Trophoblast cell (in vitro differentiated cells and primary cell): ENCODE results near the gene COX8C.
A peak's percentile ranks its signal among the peaks of the same experiment; 100 is the strongest.

Experiments used
- DNase-seq, 2 donors: peaks; one replicate each; pipeline ENCODE4 v3.0.0-alpha.2; 2016
- H2AFZ ChIP-seq: 2 replicates; pipeline ENCODE4 v1.6.1; 2013; ENCODE audit warnings: low read length, moderate library complexity, mild to moderate bottlenecking; ENCODE audit not compliant: insufficient read depth, poor library complexity
- H2AK5ac ChIP-seq: 2 replicates; pipeline ENCODE4 v1.6.1; 2013; ENCODE audit warnings: mild to moderate bottlenecking, low read length
- H2BK120ac ChIP-seq: 2 replicates; pipeline ENCODE4 v1.6.1; 2013; ENCODE audit warnings: low read length, mild to moderate bottlenecking, moderate library complexity; ENCODE audit not compliant: insufficient read depth, poor library complexity
- H2BK12ac ChIP-seq: 2 replicates; pipeline ENCODE4 v1.6.1; 2013; ENCODE audit warnings: mild to moderate bottlenecking, low read length, moderate library complexity
- H2BK5ac ChIP-seq: 2 replicates; pipeline ENCODE4 v1.6.1; 2013; ENCODE audit warnings: low read length, low read depth, moderate library complexity, mild to moderate bottlenecking; ENCODE audit not compliant: poor library complexity
- H3K14ac ChIP-seq: 2 replicates; pipeline ENCODE4 v1.6.1; 2013; ENCODE audit warnings: mild to moderate bottlenecking, low read length
- H3K18ac ChIP-seq: 2 replicates; pipeline ENCODE4 v1.6.1; 2013; ENCODE audit warnings: mild to moderate bottlenecking, low read length
- H3K23ac ChIP-seq: 2 replicates; pipeline ENCODE4 v1.6.1; 2013; ENCODE audit warnings: low read length
- H3K27ac ChIP-seq: 2 replicates; pipeline ENCODE4 v1.5.1; 2013; ENCODE audit warnings: low read depth, mild to moderate bottlenecking, inconsistent platforms, low read length, moderate library complexity
- H3K27me3 ChIP-seq: 2 replicates; pipeline ENCODE4 v1.6.1; 2013; ENCODE audit warnings: inconsistent platforms, mild to moderate bottlenecking, low read length, moderate library complexity; ENCODE audit not compliant: insufficient read depth
- H3K36me3 ChIP-seq, 2 experiments: 1 replicate in 1 of 2; 2 replicates in 1 of 2; pipeline ENCODE4 v1.6.1; 2013; ENCODE audit warnings: low read length in 2 of 2, mild to moderate bottlenecking in 2 of 2, moderate library complexity in 1 of 2; ENCODE audit not compliant: insufficient read depth in 2 of 2, control insufficient read depth in 1 of 2
- H3K4ac ChIP-seq: 2 replicates; pipeline ENCODE4 v1.6.1; 2013; ENCODE audit warnings: low read depth, mild to moderate bottlenecking, low read length, moderate library complexity
- H3K4me1 ChIP-seq, 2 experiments: 1 replicate in 1 of 2; 2 replicates in 1 of 2; pipeline ENCODE4 v1.6.1; 2013; ENCODE audit warnings: low read length in 2 of 2, mild to moderate bottlenecking in 2 of 2, moderate library complexity in 1 of 2; ENCODE audit not compliant: insufficient read depth in 2 of 2, control insufficient read depth in 1 of 2
- H3K4me2 ChIP-seq: 2 replicates; pipeline ENCODE4 v1.6.1; 2013; ENCODE audit warnings: inconsistent platforms, mild to moderate bottlenecking, low read length, moderate library complexity
- H3K4me3 ChIP-seq: 2 replicates; pipeline ENCODE4 v1.5.1; 2013; ENCODE audit warnings: mild to moderate bottlenecking, low read depth, low read length, inconsistent platforms
- H3K79me1 ChIP-seq: one replicate; pipeline ENCODE4 v1.6.1; 2013; ENCODE audit warnings: low read length
- H3K79me2 ChIP-seq: 2 replicates; pipeline ENCODE4 v1.6.1; 2013; ENCODE audit warnings: low read length, mild to moderate bottlenecking; ENCODE audit not compliant: control insufficient read depth, insufficient read depth, poor library complexity
- H3K9ac ChIP-seq: 2 replicates; pipeline ENCODE4 v1.6.1; 2013; ENCODE audit warnings: mild to moderate bottlenecking, low read length
- H3K9me3 ChIP-seq: 2 replicates; pipeline ENCODE4 v1.6.1; 2013; ENCODE audit warnings: low read depth, mild to moderate bottlenecking, control low read depth, inconsistent platforms, low read length; ENCODE audit not compliant: insufficient read depth
- H4K12ac ChIP-seq: 2 replicates; pipeline ENCODE4 v1.6.1; 2013; ENCODE audit warnings: low read depth, mild to moderate bottlenecking, low read length, moderate library complexity
- H4K8ac ChIP-seq: 2 replicates; pipeline ENCODE4 v1.6.1; 2013; ENCODE audit warnings: low read depth, mild to moderate bottlenecking, low read length, moderate library complexity
- H4K91ac ChIP-seq: one replicate; pipeline ENCODE4 v1.6.1; 2013; ENCODE audit warnings: low read depth, mild to moderate bottlenecking, low read length, moderate library complexity
- WGBS: extraction: QIAGEN DNeasy Blood & Tissue Kit; methylation state at CpG from one replicate; pipeline ENCODE4 v1.1.7; 2013; ENCODE audit warnings: missing lambda C conversion rate; ENCODE audit not compliant: insufficient read length, insufficient coverage; ENCODE audit errors: extremely low coverage; 5-methylcytosine and 5-hydroxymethylcytosine counted together

COX8C gene

GRCh38 chr14:93302688-93303581 is 44.0 kb upstream of the COX8C start:
- no CpG with 5 or more reads among the region's 12 CpGs for WGBS
- Histone ChIP-seq H2BK12ac (peak overlapping the region; percentile 91), H2AFZ (no peak overlapping the region), H3K9ac (no peak overlapping the region), H2BK5ac (peak overlapping the region; percentile 86), H3K18ac (peak overlapping the region; percentile 23), H3K36me3 (no peaks in the 10 kb centered on the region), H3K79me1 (peaks cover 36% of the 10 kb centered on the region), H3K79me2 (peaks cover 9% of the 10 kb centered on the region), H4K91ac (peak overlapping the region; percentile 86), H2AK5ac (no peak overlapping the region), H3K4me3 (no peak overlapping the region), H2BK120ac (peak overlapping the region; percentile 28), H4K12ac (no peak overlapping the region), H4K8ac (peak overlapping the region; percentile 7), H3K9me3 (no peaks in the 10 kb centered on the region), H3K23ac (no peak overlapping the region), H3K4me1 (peaks cover 28 to 35% of the 10 kb centered on the region in 2 experiments), H3K27ac (peak overlapping the region; percentile 99), H3K4ac (no peak overlapping the region), H3K27me3 (no peaks in the 10 kb centered on the region), H3K14ac (peak overlapping the region; percentile 2), H3K4me2 (no peak overlapping the region)
- DNase-seq = peak; percentile 18 to 56

GRCh38 chr14:93303659-93304058 is 43.3 kb upstream of the COX8C start:
- peaks cover 28 to 35% of the 10 kb centered on the region in 2 experiments for H3K4me1 ChIP-seq
- H3K4me2 ChIP-seq = no peak overlapping the region
- H3K27me3 ChIP-seq = no peaks in the 10 kb centered on the region
- H3K27ac ChIP-seq = peak overlapping the region; percentile 99
- no peak overlapping the region for H2AFZ ChIP-seq
- H3K14ac ChIP-seq = peak overlapping the region; percentile 8
- H3K9me3 ChIP-seq = no peaks in the 10 kb centered on the region
- H3K9ac ChIP-seq = no peak overlapping the region
- H4K8ac ChIP-seq = no peak overlapping the region
- no peak for DNase-seq
- H2BK12ac ChIP-seq = peak overlapping the region; percentile 91
- H3K79me2 ChIP-seq = peaks cover 9% of the 10 kb centered on the region
- WGBS = no CpG with 5 or more reads among the region's 3 CpGs
- H4K91ac ChIP-seq = peak overlapping the region; percentile 86
- peak overlapping the region; percentile 35 for H2BK5ac ChIP-seq
- peak overlapping the region; percentile 57 for H4K12ac ChIP-seq
- no peak overlapping the region for H3K4me3 ChIP-seq
- H3K36me3 ChIP-seq = no peaks in the 10 kb centered on the region
- peak overlapping the region; percentile 7 for H2AK5ac ChIP-seq
- no peak overlapping the region for H3K23ac ChIP-seq
- peaks cover 35% of the 10 kb centered on the region for H3K79me1 ChIP-seq
- peak overlapping the region; percentile 92 for H3K4ac ChIP-seq
- peak overlapping the region; percentile 81 for H2BK120ac ChIP-seq
- peak overlapping the region; percentile 8 for H3K18ac ChIP-seq

- no peak overlapping the region for H3K9ac ChIP-seq
Measured at GRCh38 chr14:93304771-93305170, 42.2 kb upstream of the COX8C start.

GRCh38 chr14:93305725-93306418 is 41.1 kb upstream of the COX8C start:
- no peak overlapping the region for H3K23ac ChIP-seq
- peak overlapping the region; percentile 87 for H3K4ac ChIP-seq
- H3K4me2 ChIP-seq = no peak overlapping the region
- no peak overlapping the region for H3K27ac ChIP-seq
- WGBS = no CpG with 5 or more reads among the region's 6 CpGs
- H3K9me3 ChIP-seq = no peaks in the 10 kb centered on the region
- peak overlapping the region; percentile 54 for H2BK120ac ChIP-seq
- H2BK5ac ChIP-seq = no peak overlapping the region
- H3K14ac ChIP-seq = no peak overlapping the region
- H3K4me1 ChIP-seq = peaks cover 17 to 31% of the 10 kb centered on the region in 2 experiments
- H3K4me3 ChIP-seq = no peak overlapping the region
- no peak overlapping the region for H3K9ac ChIP-seq
- peak overlapping the region; percentile 91 for H3K18ac ChIP-seq
- H4K12ac ChIP-seq = no peak overlapping the region
- H3K36me3 ChIP-seq = no peaks in the 10 kb centered on the region
- peak overlapping the region; percentile 95 for H2AK5ac ChIP-seq
- no peaks in the 10 kb centered on the region for H3K27me3 ChIP-seq
- H3K79me1 ChIP-seq = peaks cover 24% of the 10 kb centered on the region
- no peak for DNase-seq
- H3K79me2 ChIP-seq = peaks cover 6% of the 10 kb centered on the region
- peak overlapping the region; percentile 91 for H2BK12ac ChIP-seq
- no peak overlapping the region for H2AFZ ChIP-seq
- no peak overlapping the region for H4K91ac ChIP-seq
- H4K8ac ChIP-seq = no peak overlapping the region

More at GRCh38 chr14:93304771-93305170, 42.2 kb upstream of the COX8C start:
- Histone ChIP-seq H4K91ac (no peak overlapping the region), H4K12ac (no peak overlapping the region), H3K18ac (no peak overlapping the region), H3K79me2 (peaks cover 9% of the 10 kb centered on the region), H2BK120ac (no peak overlapping the region), H3K4ac (no peak overlapping the region), H3K4me3 (no peak overlapping the region), H2AK5ac (no peak overlapping the region), H3K4me1 (peaks cover 22 to 35% of the 10 kb centered on the region in 2 experiments), H3K23ac (no peak overlapping the region), H3K4me2 (no peak overlapping the region), H3K14ac (no peak overlapping the region), H4K8ac (no peak overlapping the region), H3K27me3 (no peaks in the 10 kb centered on the region), H2BK5ac (no peak overlapping the region), H3K27ac (peak overlapping the region; percentile 49), H3K9me3 (no peaks in the 10 kb centered on the region), H3K79me1 (peaks cover 31% of the 10 kb centered on the region), H3K36me3 (no peaks in the 10 kb centered on the region), H2BK12ac (no peak overlapping the region), H2AFZ (no peak overlapping the region)
- WGBS = no CpG with 5 or more reads among the region's 1 CpG
- DNase-seq = peak in 1 of 2 donors; percentile 74
